HG03571 (cell line): ENCODE measurements around the gene WNK2.

ENCODE experiments used
- ATAC-seq: cut with Tn5 transposase; IDR thresholded peaks from one replicate; pipeline ENCODE4 v1.9.1; 2021; ENCODE audit not compliant: unreplicated experiment

The WNK2 gene

DNA sequence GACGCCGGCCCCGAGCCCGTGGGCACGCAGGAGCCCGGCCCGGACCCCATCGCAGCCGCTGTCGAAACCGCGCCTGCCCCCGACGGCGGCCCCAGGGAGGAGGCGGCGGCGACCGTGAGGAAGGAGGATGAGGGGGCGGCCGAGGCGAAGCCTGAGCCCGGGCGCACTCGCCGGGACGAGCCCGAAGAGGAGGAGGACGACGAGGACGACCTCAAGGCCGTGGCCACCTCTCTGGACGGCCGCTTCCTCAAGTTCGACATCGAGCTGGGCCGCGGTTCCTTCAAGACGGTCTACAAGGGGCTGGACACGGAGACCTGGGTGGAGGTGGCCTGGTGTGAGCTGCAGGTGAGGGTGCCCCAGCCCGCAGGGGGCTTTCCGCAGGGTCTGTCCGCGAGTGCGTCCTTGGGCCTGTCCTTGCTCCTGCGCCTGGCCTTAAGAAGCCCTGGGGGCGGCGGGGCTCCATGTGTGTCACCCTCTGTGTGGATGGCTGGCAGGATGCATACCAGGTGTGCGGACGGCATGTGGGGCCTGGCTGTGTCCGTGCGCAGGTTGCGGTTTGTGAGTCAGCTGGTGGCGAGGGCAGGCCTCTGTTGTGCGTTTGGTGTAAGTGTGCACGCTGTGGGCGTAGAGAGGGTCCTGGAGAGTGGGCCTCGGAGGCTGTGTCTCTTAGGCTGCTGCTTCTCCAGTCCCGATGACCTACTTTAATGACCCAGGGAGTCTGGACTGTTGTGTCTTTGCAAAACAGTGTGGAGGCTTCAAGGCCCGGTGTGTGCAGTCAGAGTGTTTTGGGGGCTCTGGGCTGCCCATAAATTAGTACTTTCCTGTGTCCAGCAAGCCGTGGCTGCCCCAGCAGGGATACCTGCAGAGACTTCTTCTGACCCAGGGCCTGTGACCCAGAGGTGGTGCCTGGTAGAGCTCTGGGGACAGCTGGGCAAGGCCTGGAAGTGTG, 1.6 kb downstream of the WNK2 start:
- no peak for ATAC-seq

DNA sequence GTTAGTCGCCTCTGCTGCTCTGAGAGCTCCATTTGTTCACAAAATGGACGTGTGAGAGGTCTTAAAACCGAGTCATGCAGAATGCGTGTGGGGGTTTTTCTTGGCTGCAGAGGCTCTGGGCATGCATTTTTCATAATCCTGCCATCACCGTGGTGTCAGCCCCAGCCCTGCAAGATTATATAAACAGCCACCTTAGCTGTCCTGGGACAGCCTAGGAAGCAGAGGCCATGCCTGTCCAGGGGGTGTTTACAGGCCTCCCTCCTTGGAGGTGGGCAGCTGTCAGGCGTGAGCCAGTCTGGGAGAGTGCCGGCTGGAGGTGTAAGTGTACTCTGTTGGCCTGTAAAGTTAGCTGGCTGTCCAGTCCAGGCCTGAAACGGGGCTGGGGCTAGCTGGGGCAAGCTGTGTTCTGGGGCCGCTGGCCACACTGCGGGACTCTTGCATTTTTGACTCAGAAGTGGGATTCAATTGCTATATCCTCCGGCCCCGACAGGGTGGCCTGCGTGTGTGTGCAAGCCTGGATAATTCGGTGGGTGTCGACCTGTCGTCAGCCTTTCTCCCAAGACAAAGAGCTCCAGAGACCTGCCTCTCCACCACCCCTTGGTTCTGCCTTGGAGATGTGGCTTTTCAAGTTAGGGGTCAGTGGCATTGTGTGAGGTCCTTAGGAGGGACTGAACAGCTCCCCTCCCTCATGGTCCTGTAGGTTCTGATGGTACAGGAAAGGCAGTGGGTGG, 2.4 kb downstream of the WNK2 start:
- ATAC-seq: no peak

- no peak for ATAC-seq
Observed at GRCh38 chr9:93187047-93187446, 3.1 kb downstream of the WNK2 start.

- ATAC-seq: no peak
Observed at GRCh38 chr9:93187574-93187973, 3.6 kb downstream of the WNK2 start.

GRCh38 chr9:93188426-93189368, 4.8 kb downstream of the WNK2 start:
- no peak for ATAC-seq

GRCh38 chr9:93189369-93190132, 5.6 kb downstream of the WNK2 start:
- ATAC-seq: no peak

DNA sequence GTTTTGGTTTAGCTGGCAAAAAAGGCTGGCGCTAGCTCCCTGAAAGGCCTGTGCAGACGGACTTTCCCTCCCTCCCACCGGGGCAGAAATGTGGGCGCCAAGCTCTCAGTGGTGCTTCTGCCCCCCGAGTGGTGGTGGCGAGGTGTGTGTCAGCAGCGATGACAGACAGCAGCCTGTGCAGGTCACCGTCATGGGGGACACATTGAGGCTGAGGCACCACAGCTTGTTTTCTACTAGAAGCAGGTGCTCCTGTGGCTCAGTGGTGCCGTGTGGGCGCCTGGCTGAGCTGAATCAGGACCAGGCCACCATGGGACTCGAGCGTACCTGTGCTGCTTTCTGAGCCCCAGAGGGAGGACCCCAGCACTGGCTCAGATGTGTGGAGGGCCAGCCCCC, 6.2 kb downstream of the WNK2 start:
- no peak for ATAC-seq

DNA sequence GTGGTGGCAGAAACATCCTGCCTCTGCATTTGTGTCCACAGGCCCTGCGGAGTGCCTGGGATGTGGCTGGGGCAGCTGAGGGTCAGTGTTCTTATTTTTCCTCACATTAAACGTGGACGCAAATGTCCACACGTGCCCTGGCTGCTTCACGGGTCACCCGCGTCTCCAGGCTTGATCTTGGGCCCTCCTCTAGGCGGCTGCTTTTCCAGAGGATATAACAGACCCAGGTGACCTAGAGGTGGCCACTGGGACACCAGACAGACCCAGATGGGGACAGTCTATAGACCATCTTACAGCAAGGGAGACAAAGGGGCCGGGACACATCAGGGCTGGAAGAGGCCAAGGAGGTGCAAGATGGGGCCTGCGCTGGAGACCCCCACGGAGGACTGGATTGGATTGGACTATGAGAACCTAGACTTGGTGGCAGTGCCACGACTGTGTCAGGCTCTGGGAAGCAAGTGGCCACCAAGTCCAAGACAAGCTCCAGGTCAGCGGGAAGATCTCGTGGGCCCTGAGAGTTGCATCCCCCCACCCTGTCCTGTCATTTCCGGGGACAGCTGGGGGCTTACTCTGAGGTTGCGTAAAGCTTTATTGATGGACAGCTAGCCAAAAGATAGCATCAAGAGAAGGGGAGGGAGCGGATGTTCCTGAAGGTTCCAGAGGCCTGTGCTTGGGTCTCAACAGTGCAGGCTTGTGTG, 6.9 kb downstream of the WNK2 start:
- no peak for ATAC-seq

DNA sequence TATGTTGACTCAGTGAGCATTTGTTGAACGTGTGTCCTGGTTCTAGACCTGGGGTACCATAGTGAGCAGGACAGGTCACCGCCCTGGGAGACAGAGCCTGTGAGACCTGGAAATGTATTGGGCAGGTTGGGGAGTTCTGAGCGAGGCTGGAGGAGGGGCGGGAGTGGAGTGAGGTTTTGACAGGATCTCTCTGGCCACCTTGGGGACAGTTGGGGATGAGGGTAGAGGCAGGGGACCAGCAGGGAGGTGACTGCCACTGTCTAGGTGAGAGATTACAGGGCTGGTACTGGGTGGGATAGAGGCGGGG, 7.4 kb downstream of the WNK2 start:
- ATAC-seq: no peak

DNA sequence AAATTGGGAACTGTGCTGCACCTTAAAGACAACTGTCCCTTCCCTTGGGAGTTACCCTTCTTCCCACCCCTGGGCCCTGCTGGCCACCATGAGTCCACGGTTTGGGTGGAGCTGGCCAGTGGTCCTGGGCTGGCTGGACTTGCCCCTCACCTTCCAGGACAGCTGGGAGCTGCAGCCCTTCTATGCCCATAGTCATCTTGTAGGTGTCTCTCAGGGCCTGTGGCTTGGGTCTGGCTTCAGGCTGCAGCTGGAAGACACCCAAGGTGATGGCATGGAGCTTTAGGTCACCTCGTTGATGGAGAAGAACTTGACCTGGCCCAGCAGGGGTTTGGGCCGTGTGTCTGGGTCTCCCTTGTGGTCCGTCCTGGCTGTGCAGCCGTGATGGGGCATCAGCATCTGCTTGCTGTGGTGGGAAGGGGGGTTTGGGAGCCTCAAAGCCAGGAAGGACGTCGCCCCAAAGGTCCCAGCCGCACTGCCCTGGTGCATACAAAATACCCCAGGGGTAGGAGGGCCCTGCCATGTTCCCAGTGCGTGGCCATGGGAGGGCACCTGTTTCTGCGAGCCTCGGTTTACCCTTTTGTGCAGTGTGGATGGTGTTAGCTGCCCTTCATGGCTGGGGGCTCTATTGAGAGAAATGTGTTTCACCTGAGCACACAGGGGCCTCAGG, 8.9 kb downstream of the WNK2 start:
- no peak for ATAC-seq

DNA sequence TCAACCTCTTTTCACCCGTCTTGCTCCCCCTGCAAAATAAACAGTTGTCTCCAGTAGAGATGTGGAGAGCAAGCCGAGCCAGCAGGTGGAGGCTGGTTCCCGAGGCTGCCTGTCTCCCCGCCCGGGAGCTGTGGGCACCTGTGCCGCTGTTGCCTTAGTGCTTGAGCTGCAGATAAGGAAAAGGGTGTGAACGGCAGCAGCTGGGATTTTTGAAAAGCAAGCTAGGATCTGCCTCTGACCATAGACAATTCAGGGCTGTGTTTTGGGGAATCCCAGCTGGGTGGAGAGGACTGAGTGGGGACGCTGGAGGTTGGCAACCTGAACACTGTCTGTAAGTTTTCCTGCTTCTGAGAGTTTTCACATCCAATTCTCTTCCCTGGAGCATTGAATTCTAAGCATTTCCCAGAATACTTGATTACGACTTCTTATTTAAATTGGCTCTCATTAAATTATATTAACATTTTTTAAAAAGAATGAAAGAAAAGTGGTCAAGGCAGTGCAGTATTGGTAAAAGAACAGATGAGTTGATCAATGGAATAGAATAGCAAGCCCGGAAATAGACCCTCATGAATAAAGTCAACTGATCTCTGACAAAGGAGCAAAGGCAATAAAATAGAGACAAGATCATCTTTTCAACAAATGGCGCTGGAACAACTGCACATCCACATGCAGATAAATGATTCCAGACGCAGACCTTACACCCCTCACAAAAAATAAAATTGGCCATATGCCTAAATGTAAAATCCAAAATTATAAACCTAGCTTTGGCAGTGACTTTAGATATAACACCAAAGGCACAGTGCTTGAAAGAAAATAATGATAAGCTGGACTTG, 9.7 kb downstream of the WNK2 start:
- no peak for ATAC-seq

GRCh38 chr9:93194221-93194625, 10.3 kb downstream of the WNK2 start:
- no peak for ATAC-seq

DNA sequence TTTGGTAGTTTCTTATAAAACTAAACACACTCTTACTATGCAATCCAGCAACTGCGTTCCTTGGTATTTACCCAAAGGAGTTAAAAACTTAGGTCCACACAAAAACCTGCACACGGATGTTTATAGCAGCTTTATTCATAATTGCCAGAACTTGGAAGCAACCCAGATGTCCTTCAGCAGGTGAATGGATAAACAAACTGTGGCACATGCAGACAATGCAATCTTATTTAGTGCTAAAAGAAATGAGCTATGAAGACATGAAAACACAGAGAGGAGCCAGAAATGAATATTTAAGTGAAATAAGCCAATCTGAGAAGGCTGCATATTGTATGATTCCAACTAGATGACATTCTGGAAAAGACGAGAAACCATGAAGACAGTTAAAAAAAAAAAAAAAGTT, 10.7 kb downstream of the WNK2 start:
- no peak for ATAC-seq

- ATAC-seq: no peak
Observed at GRCh38 chr9:93196096-93197055, 12.4 kb downstream of the WNK2 start.

DNA sequence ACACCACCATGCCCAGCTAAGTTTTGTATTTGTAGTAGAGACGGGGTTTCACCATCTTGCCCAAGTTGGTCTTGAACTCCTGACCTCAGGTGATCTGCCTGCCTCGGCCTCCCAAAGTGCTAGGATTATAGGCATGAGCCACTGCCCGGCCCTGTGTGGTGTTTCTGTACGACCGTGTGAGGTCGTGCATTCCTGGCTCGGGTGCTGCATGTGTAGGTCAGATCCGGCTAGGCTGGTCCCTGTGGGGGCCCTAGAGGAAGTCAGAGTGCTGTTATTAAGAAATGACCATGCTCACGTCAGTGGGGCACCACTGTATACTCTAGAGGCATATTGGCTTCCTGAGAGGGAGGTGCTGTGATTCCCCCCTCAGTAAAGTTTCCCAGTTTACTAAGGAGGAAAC, 13.7 kb downstream of the WNK2 start:
- no peak for ATAC-seq

DNA sequence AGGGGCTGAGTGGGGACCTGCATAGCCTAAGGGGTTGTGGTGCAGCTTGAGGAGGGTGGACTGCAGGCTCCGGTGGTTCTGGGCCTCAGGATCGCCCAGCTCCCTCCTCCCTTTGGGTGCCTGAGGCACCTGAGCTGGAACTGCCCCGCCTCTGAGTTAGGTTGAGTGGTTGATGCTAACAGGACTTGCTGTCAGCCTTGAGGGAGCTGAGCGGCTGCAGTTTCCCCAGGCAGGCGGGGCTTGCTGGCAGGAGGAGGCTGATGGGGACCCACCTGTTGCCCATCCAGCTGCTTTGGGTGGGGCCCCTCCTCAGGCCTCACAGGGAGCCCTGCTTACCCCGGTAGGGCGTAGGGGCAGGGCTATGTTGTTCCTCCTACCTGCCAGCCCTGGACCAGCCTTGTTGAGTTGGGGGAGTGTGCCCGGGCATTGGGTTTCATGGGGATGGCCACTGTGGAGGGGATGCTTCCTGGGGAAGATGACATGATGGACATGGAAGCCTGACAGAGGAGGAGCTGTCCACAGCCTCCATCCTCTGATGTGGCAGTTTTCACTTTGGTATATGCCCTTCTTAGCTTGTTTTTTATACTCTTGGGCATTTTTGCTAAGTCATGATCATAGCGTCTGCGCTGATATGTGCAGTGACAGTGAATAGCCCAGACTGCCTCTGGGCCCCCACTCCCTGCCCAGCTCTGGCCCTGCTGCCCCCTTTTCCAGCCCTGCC, 14.3 kb downstream of the WNK2 start:
- no peak for ATAC-seq
